Uterus (tissue), 4 donors: Measurements from ENCODE around the gene HADH. TPM values are rescaled to one million over a fixed set of nuclear protein-coding genes. Genes with fewer than 3 reads are reported as not detected.

ENCODE experiments used
- DNase-seq, 2 donors: peaks; one replicate each; pipeline ENCODE4 v3.0.0-alpha.2; 2019 to 2020
- H3K27ac ChIP-seq, 2 donors: fragments of 200-600 bp; sonication (generic); 1 replicate in 1 of 2; 2 replicates in 1 of 2; pipeline ENCODE4 v1.5.1; 2016 to 2018
- H3K27me3 ChIP-seq, 2 donors: fragments of 200-600 bp; sonication (generic); one replicate each; pipeline ENCODE4 v1.5.1; 2018 to 2019; ENCODE audit warnings: control low read depth in 1 of 2
- H3K36me3 ChIP-seq, 2 donors: fragments of 200-600 bp; sonication (generic); one replicate each; pipeline ENCODE4 v1.5.1; 2019; ENCODE audit warnings: control low read depth in 1 of 2
- H3K4me1 ChIP-seq, 2 donors: fragments of 200-600 bp; sonication (generic); one replicate each; pipeline ENCODE4 v1.5.1; 2018 to 2019; ENCODE audit warnings: control low read depth in 1 of 2
- H3K4me3 ChIP-seq, 2 donors: fragments of 200-600 bp; sonication (generic); 1 replicate in 1 of 2; 2 replicates in 1 of 2; pipeline ENCODE4 v1.5.1; 2018 to 2019; ENCODE audit warnings: mild to moderate bottlenecking in 1 of 2
- H3K9me3 ChIP-seq, 2 donors: fragments of 200-600 bp; sonication (generic); one replicate each; pipeline ENCODE4 v1.5.1; 2019; ENCODE audit warnings: control low read depth in 1 of 2
- CTCF ChIP-seq, 4 experiments: fragments of 200-600 bp in 2 of 4; fragments of 450-650 bp in 2 of 4; sonication (generic) in 2 of 4; IDR thresholded peaks; one replicate each; pipeline ENCODE4 v1.5.1; 2016 to 2019; ENCODE audit warnings: antibody characterized with exemption in 4 of 4, mild to moderate bottlenecking in 2 of 4, moderate library complexity in 1 of 4
- POLR2A ChIP-seq, 2 donors: fragments of 450-650 bp; IDR thresholded peaks; one replicate each; pipeline ENCODE4 v1.6.1; 2016; ENCODE audit warnings: antibody characterized with exemption in 2 of 2, mild to moderate bottlenecking in 1 of 2, moderate library complexity in 1 of 2
- intact Hi-C: fragments of 100-400 bp; cut with DNase I; formaldehyde crosslinking; loops from one replicate; pipeline ENCODE4 v1.15.1; 2023; ENCODE audit warnings: low total_unique reads
- total RNA-seq, 4 donors: library from RNA; depleted of rRNA in 3 of 4; stranded (reverse); fragments of >200 nt in 3 of 4; gene quantifications; one replicate each; pipeline versions ENCODE4 v1.1.0 to v1.2.4, GENCODE V29; 2014 to 2023
- donor health status: DM: yes; HTN: yes; CAD: no.

The HADH gene
- total RNA-seq, 4 donors from 2014 or later: 32.0 to 63.5 (median 50.0) TPM

- no peaks in the 10 kb centered on the region for H3K36me3 ChIP-seq
- H3K9me3 ChIP-seq: no peaks in the 10 kb centered on the region
- H3K4me3 ChIP-seq: no peak overlapping the region
- no peaks in the 10 kb centered on the region for H3K4me1 ChIP-seq
- no peak for DNase-seq
- no peaks in the 10 kb centered on the region for H3K27me3 ChIP-seq
- TF ChIP-seq CTCF (IDR thresholded peaks at IDR 0.05): no peak
- TF ChIP-seq POLR2A (IDR thresholded peaks at IDR 0.05): no peak
- H3K27ac ChIP-seq: no peak overlapping the region
- intact Hi-C loops: no loop called here
Observed at GRCh38 chr4:108018884-108019187, 29.1 kb downstream of the HADH start.

- intact Hi-C loops: no loop called here
- no peak for DNase-seq
- H3K4me1 ChIP-seq: no peaks in the 10 kb centered on the region
- no peak overlapping the region for H3K27ac ChIP-seq
- H3K36me3 ChIP-seq: no peaks in the 10 kb centered on the region
- H3K9me3 ChIP-seq: no peaks in the 10 kb centered on the region
- no peaks in the 10 kb centered on the region for H3K27me3 ChIP-seq
- TF ChIP-seq POLR2A (IDR thresholded peaks at IDR 0.05) (no peak), CTCF (IDR thresholded peaks at IDR 0.05) (no peak)
- no peak overlapping the region for H3K4me3 ChIP-seq
Observed at GRCh38 chr4:108024085-108024877, 34.6 kb downstream of the HADH start.

GRCh38 chr4:108024878-108025165, 35.1 kb downstream of the HADH start:
- H3K9me3 ChIP-seq: no peaks in the 10 kb centered on the region
- intact Hi-C loops: no loop called here
- TF ChIP-seq POLR2A (IDR thresholded peaks at IDR 0.05) (no peak), CTCF (IDR thresholded peaks at IDR 0.05) (no peak)
- H3K4me1 ChIP-seq: no peaks in the 10 kb centered on the region
- no peaks in the 10 kb centered on the region for H3K36me3 ChIP-seq
- no peak for DNase-seq
- no peak overlapping the region for H3K4me3 ChIP-seq
- H3K27me3 ChIP-seq: no peaks in the 10 kb centered on the region
- H3K27ac ChIP-seq: no peak overlapping the region

- Histone ChIP-seq H3K4me1 (no peaks in the 10 kb centered on the region), H3K27ac (no peak overlapping the region), H3K27me3 (no peaks in the 10 kb centered on the region), H3K36me3 (no peaks in the 10 kb centered on the region), H3K9me3 (no peaks in the 10 kb centered on the region), H3K4me3 (no peak overlapping the region)
- intact Hi-C loops: no loop called here
- no peak for TF ChIP-seq POLR2A (IDR thresholded peaks at IDR 0.05)
- TF ChIP-seq CTCF (IDR thresholded peaks at IDR 0.05): no peak
- DNase-seq: no peak
Observed at GRCh38 chr4:108029016-108029720, 39.5 kb downstream of the HADH start.

- Histone ChIP-seq H3K4me3 (no peak overlapping the region), H3K27me3 (no peaks in the 10 kb centered on the region), H3K36me3 (no peaks in the 10 kb centered on the region), H3K4me1 (no peaks in the 10 kb centered on the region), H3K9me3 (no peaks in the 10 kb centered on the region), H3K27ac (no peak overlapping the region)
- TF ChIP-seq POLR2A (IDR thresholded peaks at IDR 0.05): no peak
- TF ChIP-seq CTCF (IDR thresholded peaks at IDR 0.05): no peak
- intact Hi-C loops: no loop called here
- no peak for DNase-seq
Observed at GRCh38 chr4:108029731-108030130, 40.0 kb downstream of the HADH start.
